Superior temporal gyrus (tissue), 1 donor: ENCODE results near the gene CDK11A.
"Not testable (repeated sequence)": the region's sequence is repeated elsewhere in the genome, so short reads cannot be mapped to it uniquely, and the experiment has no call there.

ENCODE experiments used
- DNase-seq: peaks from one replicate; pipeline ENCODE4 v3.0.0-alpha.2; 2016; ENCODE audit errors: extremely low spot score

The CDK11A gene

DNA sequence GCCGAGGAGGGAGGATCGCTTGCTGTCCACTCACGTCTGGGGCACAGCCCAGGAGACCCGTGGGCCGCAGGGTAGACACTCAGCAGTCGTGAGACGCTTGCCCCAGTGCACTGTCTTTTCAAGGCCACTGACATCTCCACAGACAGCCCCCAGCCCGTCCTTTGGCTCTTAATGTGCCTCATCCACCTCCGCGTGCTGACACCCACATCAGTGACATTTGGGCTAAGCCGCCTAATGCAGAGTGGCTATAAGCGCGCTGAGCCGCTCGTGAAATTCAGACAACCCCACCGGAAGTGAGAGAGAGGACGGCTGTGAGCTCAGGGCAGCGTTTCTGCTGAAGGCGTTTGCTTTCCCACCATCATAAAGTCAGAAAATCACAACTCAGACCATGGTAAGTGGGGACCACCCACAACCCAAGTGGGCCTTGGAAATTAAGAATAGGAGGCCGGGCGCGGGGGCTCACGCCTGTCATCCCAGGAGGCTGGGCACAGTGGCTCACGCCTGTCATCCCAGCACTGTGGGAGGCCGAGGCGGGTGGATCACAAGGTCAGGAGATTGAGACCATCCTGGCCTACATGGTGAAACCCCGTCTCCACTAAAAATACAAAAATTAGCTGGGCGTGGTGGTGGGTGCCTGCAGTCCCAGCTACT is 40.0 kb downstream of the CDK11A start:
- no peak for DNase-seq

DNA sequence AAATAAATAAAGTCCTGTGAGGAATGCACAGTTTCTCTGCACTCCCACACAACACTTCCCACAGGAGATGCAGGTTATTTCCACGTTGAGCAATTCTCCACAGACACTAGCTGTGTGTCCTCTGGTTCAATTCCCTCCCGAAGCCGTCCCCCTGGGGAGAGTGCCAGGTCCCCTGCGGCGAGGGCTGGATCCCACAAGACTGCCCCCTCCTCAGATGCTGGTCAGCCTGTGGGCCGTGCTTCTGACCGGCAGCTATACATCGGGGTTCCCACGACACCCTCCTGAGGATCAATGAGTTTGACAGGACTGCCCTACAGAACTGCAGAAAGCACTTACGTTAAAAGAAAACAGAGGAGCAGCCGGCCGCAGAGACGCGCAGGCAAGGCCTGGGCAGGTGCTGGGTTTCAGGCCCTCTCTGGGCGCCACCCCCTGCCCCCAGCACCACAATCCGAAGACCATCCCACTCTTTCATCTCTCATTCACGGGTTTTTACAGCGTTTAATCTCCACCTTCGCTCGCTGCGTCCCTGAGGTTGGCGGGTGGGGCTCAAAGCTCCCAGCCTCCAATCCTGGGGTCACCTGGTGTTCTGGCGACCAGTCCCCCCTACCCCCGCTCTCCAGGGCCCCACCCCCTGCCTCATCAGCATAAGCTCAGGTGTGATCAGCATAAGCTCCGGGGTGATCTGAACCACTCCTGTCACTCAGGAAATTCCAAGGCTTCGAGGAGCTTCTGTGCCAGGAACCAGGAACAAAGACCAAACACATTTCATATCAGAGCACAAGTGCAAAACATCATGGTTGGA is 40.9 kb downstream of the CDK11A start:
- no peak for DNase-seq

GRCh38 chr1:1680912-1681273 is 43.3 kb downstream of the CDK11A start:
- peak; percentile 24 for DNase-seq

- no peak for DNase-seq
These were observed 43.9 kb downstream of the CDK11A start for GRCh38 chr1:1680031-1680911.

DNA sequence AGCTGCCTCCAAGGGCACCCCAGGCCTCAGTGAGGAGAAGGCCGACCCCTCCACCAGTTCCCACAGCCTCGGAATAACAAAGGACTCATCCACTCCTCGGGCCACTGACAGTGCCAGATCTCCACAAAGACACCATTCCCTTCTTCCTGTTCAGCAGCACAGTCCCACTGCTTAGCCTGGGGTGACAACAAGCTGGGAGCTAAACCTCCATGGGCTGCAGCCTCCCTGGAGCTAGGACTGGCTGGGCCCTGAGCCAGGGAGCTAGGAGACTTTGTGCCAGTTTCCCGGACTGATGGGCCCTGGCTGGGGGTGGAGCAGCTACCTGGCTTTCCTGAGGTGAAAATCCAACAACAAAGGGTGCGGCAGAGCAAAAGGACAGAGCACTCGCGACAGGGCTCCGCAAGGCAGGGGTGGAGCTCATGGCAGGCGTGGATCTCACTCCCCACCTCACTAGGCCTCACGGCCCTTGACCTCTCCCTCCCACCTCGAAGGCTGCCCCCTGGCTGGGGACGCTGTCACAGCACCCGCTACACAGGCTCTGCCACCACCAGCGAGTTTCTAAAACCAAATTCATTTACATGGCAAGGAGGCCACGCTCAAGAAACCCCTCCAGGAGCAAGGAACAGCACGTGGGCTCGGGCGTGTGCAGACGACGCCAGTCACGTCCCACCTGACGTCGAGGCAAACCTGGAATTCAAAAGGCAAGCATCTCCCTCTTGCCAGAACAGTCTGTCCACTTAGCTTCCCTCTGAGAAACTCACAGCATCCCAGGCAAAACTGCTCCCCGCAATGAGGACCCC is 45.4 kb downstream of the CDK11A start:
- DNase-seq: no peak

DNA sequence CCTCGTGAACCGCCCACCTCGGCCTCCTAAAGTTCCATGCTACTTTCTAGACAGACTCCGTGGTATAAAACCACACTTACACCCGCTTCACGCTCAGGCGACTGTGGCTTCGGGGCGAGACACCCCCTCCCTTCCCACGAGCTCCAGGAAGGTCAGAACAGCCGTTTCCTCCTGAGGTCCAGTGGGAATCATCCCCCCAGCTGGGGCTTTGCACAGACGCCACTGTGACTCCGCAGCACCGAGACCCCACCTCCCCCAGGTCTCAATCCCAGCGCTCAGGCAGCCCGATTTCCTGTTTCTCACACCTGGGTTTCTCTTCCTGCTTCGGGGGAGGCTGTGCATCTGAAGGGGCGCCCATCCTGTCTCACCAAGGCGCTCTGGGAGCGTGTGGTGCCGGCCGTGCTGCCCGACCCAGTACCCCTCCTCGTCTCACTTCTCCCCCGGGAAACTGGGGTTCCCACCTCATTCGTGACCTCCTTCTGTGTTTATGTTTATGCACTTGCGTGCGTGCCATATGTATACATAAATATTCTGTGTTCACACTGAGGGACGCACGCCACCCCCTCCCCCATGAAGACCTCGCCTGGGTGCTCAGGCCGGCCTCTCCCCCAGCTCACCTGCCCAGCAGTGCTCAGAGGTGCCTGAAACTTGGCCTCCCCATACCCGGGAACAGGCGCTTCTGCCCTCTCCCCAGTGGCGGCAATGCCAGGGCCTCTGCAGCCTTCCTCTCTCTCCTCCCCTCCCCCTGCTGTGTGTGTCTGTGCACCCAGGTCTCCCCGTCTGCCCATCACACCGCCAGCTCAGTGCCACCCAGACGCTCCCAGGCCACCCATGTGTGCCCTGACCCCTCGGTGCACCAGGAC is 46.2 kb downstream of the CDK11A start:
- DNase-seq: no peak

- not testable (repeated sequence) for DNase-seq
These were observed 48.1 kb downstream of the CDK11A start for GRCh38 chr1:1676087-1676486.

DNA sequence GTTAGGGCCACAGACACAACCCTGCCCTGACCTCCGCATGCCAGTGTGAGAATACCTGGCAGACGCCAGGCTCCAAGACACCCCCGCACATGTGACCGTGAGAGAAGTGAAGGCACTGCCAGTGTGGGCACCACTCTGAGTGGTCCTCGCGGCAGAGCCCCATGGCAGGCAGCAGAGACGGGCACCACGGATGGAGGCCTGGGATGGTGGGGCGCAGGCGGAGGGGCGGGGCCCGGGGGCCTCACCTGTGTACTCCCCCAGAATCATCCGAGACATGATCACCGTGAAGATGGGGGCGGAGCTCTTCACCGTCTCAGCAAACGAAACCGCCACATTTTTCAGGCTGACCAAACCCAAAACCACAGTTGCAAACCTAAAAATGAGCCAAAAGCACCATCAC is 48.9 kb downstream of the CDK11A start:
- DNase-seq: not testable (repeated sequence)

DNA sequence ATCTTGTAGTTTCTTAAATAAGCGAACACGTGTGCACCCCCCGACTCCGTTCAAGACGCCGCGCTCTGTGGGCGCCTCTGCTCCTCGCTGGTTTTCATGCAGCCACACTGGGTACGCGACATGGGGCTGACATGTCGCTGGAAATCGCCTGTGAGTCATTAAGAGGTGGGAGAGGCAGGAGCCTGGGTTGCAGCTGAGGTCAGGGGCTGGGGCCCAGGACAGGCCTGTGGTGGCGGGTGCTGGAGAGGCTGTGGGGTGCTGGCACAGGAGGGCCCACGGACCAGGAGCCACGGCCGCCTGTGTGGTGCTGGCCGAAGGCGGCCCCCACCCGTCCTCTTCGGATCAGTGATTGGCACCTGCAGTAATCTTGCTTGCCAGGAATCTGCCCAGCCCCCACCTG is 49.4 kb downstream of the CDK11A start:
- DNase-seq: not testable (repeated sequence)

DNA sequence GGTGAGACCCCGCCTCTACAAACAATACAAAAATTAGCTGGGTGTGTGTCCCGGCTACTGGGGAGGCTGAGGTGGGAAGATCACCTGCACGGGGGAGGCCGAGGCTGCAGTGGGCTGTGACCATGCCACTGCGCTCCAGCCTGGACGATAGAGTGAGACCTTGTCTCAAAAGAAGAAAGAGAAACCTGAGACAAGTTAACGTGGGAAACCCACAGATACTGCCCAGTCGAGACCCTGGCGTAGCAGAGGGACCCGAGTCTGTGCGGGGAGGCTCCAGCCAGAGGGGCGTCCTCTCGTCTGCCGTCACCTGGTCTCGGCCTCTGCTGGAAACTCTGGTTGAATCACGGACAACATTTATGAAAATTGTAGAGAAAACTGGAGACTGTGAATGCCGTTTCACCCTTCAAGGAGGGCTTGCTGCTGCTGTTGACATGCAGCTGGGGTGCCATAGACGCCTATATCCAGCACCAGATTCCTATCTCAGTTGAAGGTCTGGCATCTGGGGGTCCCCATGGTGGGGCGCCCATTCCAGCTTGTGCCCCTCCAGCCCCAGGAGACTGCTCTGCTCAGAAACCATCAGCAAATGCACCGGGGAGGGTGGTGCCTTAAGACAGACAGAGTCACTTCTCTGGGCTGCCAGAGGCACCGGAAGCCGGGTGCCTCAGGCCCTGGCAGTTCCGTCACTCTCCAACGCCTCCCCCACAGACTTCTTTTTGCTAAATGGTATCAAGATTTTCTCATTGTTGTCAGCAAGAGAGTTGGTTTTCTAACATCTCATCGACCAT is 51.8 kb downstream of the CDK11A start:
- DNase-seq: no peak

DNA sequence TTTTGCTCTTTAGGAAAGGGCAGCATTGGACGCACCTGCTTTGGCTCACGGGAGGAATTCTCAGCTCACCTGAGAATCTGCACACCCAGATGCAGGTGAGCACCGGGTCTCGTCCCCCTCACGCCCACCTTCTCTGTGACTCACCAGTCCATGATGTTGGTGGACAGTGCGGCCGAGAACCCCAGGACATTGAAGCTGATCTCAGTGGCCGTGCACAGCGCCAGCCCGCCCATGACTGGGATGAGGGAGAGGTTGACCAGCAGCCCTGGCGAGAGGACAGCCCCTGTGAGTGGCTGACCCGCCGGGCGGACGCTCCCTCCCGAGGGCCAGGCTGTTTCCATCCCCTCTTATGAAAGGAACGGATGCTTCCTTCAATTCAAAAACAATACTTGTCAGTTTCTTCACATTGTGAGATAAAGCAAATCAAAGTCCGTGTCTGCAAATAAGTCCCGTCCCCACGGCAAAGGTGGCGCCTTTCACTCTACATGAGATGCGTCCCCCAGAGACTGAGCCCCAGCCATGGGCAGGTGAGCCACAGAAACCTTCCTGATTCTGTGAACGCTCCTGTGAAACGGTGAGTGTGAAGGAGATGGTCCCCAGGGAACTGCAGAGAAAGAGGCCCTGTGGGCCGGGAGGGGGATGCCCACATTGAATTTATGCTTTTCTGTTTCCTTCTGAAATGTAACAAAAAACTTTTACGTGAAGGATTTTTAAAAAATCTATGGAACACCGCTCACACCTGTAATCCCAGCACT is 52.6 kb downstream of the CDK11A start:
- no peak for DNase-seq

DNA sequence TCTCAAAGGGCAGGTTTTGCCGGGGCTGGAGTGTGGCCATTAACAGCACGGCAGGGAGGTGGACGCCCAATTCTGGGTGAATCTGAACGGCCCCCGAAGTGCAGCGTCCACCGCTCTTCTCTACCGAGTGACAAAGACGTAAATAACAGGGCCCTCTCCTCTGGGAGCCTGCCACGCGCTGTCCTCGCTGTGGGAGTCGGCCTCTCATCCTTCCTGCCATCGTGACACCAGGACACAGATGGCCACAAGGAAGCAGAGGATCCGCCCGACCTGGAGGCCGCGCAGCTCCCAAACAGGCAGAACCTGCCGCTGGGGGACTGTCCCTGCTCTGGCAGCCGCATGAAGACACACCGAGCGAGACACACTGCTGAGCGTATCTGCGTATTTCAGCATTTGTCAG is 53.3 kb downstream of the CDK11A start:
- DNase-seq: no peak

DNA sequence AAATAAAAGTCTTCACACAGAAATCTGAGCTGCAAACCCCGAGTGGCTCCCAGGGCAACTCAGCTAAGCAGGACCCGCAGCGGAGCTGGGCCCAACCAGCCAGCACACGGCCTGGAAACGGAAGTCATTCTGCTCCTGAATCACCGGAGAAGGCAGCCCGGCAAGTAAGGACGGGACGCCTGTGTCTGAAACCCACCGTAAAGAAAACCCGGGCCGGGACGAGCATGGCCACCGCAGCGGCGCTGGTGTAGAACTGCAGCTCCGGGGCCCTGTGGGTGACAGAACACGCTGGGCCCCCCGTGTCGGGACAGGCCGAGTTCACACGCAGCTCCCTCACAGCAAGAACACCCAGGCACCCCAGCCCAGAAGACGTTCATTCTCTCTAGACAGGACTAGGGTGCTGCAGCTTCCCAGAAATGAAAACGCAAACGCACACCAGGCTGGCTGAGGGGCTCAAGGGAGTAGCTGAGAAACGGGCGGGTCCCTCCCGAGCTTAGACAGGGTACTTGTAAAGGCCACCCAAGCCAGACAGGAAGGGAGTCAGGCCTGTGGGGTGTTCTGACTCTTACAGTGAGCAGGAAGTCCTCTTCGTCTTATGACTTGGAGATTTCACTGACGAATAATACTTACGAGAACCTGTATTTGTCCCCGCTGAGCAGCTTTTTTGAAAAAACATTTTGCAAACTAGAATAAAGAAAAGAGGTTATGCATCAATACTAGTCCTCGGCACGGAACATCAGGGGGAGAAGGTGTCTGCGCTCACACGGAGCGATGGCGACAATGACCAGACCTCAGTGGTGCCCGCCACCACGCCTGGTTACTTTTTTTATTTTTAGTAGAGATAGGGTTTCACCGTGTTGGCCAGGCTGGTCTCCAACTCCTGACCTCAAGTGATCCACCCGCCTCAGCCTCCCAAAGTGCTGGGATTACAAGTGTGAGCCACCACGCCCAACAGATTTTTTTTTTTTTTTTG is 54.4 kb downstream of the CDK11A start:
- DNase-seq: no peak

GRCh38 chr1:1666526-1666925 is 57.6 kb downstream of the CDK11A start:
- DNase-seq: no peak

DNA sequence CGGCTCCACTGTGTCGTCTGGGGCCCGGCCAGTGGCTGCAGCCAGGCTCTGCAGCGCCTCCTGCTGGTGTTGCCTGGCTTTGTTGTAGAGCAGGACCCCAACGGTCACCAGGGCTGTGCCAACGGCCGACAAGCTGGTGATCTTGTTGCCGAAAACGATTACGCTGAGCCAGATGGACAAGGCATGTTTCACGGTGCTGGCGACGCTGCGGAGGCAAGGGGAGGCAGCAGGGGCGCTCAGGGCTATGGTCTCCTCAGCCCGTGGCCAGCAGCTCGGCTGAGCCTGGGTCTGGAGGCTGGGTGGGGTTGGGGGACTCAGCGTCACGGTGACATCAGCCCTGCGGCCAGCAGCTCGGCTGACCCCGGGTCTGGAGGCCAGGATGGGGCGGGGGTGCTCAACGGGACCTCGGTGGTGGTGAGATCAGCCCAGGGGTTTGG is 58.3 kb downstream of the CDK11A start:
- DNase-seq: no peak

DNA sequence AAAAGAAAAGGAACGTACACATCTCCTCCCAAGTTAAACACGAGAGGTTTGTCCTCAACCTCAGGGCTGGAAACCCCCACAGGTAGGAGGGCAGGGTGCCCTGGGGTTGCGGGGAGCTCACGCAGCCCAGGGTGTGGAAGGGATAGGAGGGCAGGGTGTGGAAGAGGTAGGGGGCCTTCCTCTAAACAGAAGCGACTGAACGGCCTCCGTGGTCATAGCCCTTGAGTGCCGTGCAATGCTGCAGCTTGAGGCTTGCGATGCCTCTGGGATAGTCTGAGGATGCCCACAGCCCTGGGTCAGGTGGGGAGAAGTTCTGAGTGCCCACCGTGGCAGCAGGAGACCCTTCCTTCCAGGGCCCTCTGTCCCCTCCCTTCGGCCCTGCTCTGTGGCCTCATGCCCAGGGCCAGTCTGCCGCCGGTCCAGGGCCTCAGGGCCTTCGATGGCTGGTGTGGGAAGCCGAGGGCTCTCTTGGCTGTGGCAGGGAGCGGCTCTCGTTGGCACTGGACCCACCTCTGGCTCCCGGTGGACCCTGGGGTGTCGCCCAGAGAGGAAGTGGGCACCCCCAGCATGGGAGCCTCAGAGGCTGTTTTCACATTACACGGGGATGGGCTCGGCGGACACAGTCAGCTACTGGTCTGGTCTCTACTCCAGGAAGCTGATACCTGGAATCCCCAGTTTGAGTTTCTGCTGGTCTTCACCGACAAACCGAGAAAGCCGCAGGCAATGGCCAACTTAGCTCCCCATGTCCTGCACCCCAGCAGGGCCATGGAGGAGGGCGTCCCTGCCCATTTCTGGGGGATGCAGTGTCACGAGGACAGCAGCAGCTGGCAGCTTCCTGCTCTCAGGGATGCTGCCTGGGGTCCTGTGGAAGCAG is 59.0 kb downstream of the CDK11A start:
- DNase-seq: no peak

GRCh38 chr1:1664318-1664717 is 59.8 kb downstream of the CDK11A start:
- not testable (repeated sequence) for DNase-seq
